Esophagus squamous epithelium (tissue), 5 donors: ENCODE results near the gene PPP2R1B. TPM values are rescaled to one million over a fixed set of nuclear protein-coding genes. Genes with fewer than 3 reads are reported as not detected.

Source experiments
- DNase-seq: peaks from one replicate; lab custom pipeline; 2025; lab: John Stamatoyannopoulos, UW
- H3K27ac ChIP-seq, 4 donors: fragments of 200-600 bp; sonication (generic); one replicate each; pipeline ENCODE4 v1.5.1; 2016 to 2019; ENCODE audit warnings: mild to moderate bottlenecking in 1 of 4
- H3K27me3 ChIP-seq, 4 donors: fragments of 200-600 bp; sonication (generic); 1 replicate in 3 of 4; 2 replicates in 1 of 4; pipeline versions ENCODE4 v1.5.1 to v1.6.0; 2017 to 2021; ENCODE audit warnings: antibody characterized with exemption in 1 of 4
- H3K36me3 ChIP-seq, 3 donors: fragments of 200-600 bp; sonication (generic); one replicate each; pipeline ENCODE4 v1.5.1; 2016 to 2019
- H3K4me1 ChIP-seq, 3 donors: fragments of 200-600 bp; sonication (generic); one replicate each; pipeline ENCODE4 v1.5.1; 2017 to 2019
- H3K4me3 ChIP-seq, 4 donors: fragments of 200-600 bp; sonication (generic); 1 replicate in 3 of 4; 2 replicates in 1 of 4; pipeline ENCODE4 v1.5.1; 2016 to 2019; ENCODE audit warnings: mild to moderate bottlenecking in 2 of 4, moderate library complexity in 1 of 4
- H3K9me3 ChIP-seq, 3 donors: fragments of 200-600 bp; sonication (generic); one replicate each; pipeline ENCODE4 v1.5.1; 2016 to 2019
- POLR2A ChIP-seq, 4 donors: fragments of 450-650 bp; IDR thresholded peaks; one replicate each; pipeline ENCODE4 v1.6.1; 2017; ENCODE audit warnings: antibody characterized with exemption in 4 of 4, mild to moderate bottlenecking in 4 of 4, moderate library complexity in 3 of 4
- WGBS, 2 donors: methylation state at CpG; one replicate each; pipeline ENCODE4 v1.1.5; 2018; 5-methylcytosine and 5-hydroxymethylcytosine counted together
- intact Hi-C: fragments of 100-400 bp; cut with DNase I; formaldehyde crosslinking; loops from one replicate; pipeline ENCODE4 v1.15.0; 2022
- total RNA-seq, 4 donors: library from RNA; depleted of rRNA; stranded (reverse); fragments of >200 nt; gene quantifications; one replicate each; pipeline ENCODE4 v1.1.0, GENCODE V29; 2016
- TF ChIP-seq, protein P1 (sequence below), 6 experiments: fragments of 450-650 bp in 4 of 6; fragments of 200-600 bp in 2 of 6; sonication (generic) in 2 of 6; IDR thresholded peaks; one replicate each; pipeline ENCODE4 v1.5.1; 2016 to 2019; ENCODE audit warnings: antibody characterized with exemption in 6 of 6, mild to moderate bottlenecking in 4 of 6, moderate library complexity in 4 of 6
- donor health status: DM: yes; HTN: yes; CAD: no.

The PPP2R1B gene
- total RNA-seq, 4 donors from 2014 or later: 17.6 to 39.7 (median 27.7) TPM

DNA sequence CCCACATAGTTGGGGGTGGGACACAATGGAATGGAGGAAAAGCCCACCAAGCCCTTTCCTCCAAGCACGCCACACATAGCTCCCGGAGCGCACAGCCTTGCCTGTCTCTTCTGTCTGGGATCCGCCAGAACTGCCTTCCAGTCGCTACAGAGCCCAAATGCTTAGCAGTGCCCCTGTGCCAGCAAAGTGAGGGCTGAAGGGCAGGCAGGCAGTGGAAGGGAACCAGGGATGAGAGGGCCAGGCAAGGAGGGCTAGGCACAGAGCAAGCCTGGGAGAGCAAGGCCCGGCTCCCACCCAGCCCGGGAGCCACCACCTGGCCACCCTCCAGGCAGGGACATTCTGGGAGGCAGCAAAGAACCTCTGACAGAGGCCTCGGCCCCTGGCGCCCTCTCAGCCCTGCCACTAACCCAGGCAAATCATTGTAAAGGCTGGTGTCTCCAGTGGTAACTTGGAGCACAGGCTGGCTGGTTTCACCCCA, 32.5 kb downstream of the PPP2R1B start:
- Histone ChIP-seq H3K27ac (peak overlapping the region; percentile 85 to 98 (median 92)), H3K4me1 (peaks cover 57 to 99% (median 92%) of the 10 kb centered on the region in 3 donors), H3K27me3 (no peaks in the 10 kb centered on the region), H3K36me3 (peaks cover 0 to 12% (median 0%) of the 10 kb centered on the region in 3 donors), H3K4me3 (no peak overlapping the region), H3K9me3 (no peaks in the 10 kb centered on the region)
- no peak for TF ChIP-seq POLR2A (IDR thresholded peaks at IDR 0.05)
- TF ChIP-seq, protein P1, sequence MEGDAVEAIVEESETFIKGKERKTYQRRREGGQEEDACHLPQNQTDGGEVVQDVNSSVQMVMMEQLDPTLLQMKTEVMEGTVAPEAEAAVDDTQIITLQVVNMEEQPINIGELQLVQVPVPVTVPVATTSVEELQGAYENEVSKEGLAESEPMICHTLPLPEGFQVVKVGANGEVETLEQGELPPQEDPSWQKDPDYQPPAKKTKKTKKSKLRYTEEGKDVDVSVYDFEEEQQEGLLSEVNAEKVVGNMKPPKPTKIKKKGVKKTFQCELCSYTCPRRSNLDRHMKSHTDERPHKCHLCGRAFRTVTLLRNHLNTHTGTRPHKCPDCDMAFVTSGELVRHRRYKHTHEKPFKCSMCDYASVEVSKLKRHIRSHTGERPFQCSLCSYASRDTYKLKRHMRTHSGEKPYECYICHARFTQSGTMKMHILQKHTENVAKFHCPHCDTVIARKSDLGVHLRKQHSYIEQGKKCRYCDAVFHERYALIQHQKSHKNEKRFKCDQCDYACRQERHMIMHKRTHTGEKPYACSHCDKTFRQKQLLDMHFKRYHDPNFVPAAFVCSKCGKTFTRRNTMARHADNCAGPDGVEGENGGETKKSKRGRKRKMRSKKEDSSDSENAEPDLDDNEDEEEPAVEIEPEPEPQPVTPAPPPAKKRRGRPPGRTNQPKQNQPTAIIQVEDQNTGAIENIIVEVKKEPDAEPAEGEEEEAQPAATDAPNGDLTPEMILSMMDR (IDR thresholded peaks at IDR 0.05): no peak
- intact Hi-C loops: no loop called here
- DNase-seq: no peak
- WGBS, 2 donors: 27 to 40% methylated on average over 1 to 4 of the region's 9 CpGs

DNA sequence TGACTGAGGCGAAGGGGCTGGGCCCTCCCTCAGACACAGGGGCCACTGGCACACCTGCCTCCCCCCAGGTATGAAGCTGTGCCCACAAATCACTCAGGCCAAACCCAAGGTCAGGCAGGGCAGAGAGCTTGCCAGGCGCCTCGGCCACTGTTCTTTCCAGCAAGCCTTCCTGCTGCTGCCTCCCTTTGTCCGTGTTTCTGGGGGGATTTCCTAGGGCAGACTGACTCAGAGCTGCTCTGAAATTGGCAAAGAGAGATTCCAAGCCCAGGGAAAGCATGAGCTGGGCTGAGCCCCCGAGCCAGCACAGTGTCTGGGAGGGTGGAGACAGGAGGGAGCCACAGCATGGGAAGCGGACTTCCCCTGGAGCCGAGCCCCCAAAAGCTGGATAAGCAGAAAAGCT, 33.2 kb downstream of the PPP2R1B start:
- no peaks in the 10 kb centered on the region for H3K9me3 ChIP-seq
- intact Hi-C loops: no loop called here
- 0 to 25% methylated on average over 1 to 3 of the region's 7 CpGs for WGBS, 2 donors
- H3K4me1 ChIP-seq: peaks cover 57 to 93% (median 85%) of the 10 kb centered on the region in 3 donors
- no peaks in the 10 kb centered on the region for H3K27me3 ChIP-seq
- peak in 1 of 4 donors; percentile 39 for TF ChIP-seq POLR2A (IDR thresholded peaks at IDR 0.05)
- TF ChIP-seq, protein P1 (IDR thresholded peaks at IDR 0.05): no peak
- H3K4me3 ChIP-seq: no peak overlapping the region
- DNase-seq: no peak
- H3K36me3 ChIP-seq: peaks cover 0 to 12% (median 0%) of the 10 kb centered on the region in 3 donors
- peak overlapping the region; percentile 85 to 98 (median 92) for H3K27ac ChIP-seq

DNA sequence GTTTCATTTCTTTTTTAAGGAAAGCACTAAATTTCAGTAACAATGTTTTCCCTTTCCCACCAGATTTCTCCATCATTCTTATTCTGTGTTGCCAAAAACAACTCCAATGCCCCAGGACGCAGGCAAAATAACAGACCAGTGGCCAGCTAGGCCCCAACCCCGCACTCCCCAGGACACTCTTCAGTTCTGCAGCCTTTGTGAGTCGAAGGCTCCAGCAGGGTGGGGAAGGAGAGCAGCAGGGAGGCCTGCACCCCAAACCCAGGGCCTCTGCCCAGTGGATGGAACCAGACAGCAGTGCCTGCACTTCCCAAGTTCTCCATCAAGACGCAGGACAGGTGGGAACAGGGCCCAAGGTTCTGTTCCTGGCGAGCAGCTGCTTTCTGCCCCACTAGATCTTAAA, 34.4 kb downstream of the PPP2R1B start:
- intact Hi-C loops: no loop called here
- no peak for DNase-seq
- WGBS, 2 donors: 87 to 100% methylated on average over 2 to 5 of the region's 5 CpGs
- H3K27ac ChIP-seq: peak overlapping the region; percentile 85 to 98 (median 92)
- no peak for TF ChIP-seq POLR2A (IDR thresholded peaks at IDR 0.05)
- TF ChIP-seq, protein P1 (IDR thresholded peaks at IDR 0.05): no peak
- peaks cover 49 to 81% (median 73%) of the 10 kb centered on the region in 3 donors for H3K4me1 ChIP-seq
- no peaks in the 10 kb centered on the region for H3K9me3 ChIP-seq
- H3K36me3 ChIP-seq: peaks cover 0 to 17% (median 0%) of the 10 kb centered on the region in 3 donors
- no peak overlapping the region for H3K4me3 ChIP-seq
- H3K27me3 ChIP-seq: no peaks in the 10 kb centered on the region

- Histone ChIP-seq H3K36me3 (peaks cover 0 to 24% (median 4%) of the 10 kb centered on the region in 3 donors), H3K4me1 (peaks cover 42 to 73% (median 66%) of the 10 kb centered on the region in 3 donors), H3K4me3 (no peak overlapping the region), H3K27me3 (no peaks in the 10 kb centered on the region), H3K27ac (peak overlapping the region; percentile 85 to 98 (median 92)), H3K9me3 (no peaks in the 10 kb centered on the region)
- TF ChIP-seq, protein P1 (IDR thresholded peaks at IDR 0.05): no peak
- no peak for TF ChIP-seq POLR2A (IDR thresholded peaks at IDR 0.05)
- no peak for DNase-seq
- WGBS, 2 donors: 42 to 62% methylated on average over 8 to 9 of the region's 22 CpGs
- intact Hi-C loops: no loop called here
Measured at GRCh38 chr11:111730871-111731591, 35.2 kb downstream of the PPP2R1B start.

GRCh38 chr11:111729831-111730311, 36.3 kb downstream of the PPP2R1B start:
- peaks cover 31 to 61% (median 56%) of the 10 kb centered on the region in 3 donors for H3K4me1 ChIP-seq
- no peaks in the 10 kb centered on the region for H3K9me3 ChIP-seq
- peaks cover 3 to 36% (median 11%) of the 10 kb centered on the region in 3 donors for H3K36me3 ChIP-seq
- intact Hi-C loops: no loop called here
- DNase-seq: no peak
- peak overlapping the region in 3 of 4 donors; percentile 76 to 94 (median 91) for H3K27ac ChIP-seq
- 48 to 63% methylated on average over 4 to 9 of the region's 9 CpGs for WGBS, 2 donors
- TF ChIP-seq POLR2A (IDR thresholded peaks at IDR 0.05): no peak
- TF ChIP-seq, protein P1 (IDR thresholded peaks at IDR 0.05): no peak
- H3K4me3 ChIP-seq: no peak overlapping the region
- no peaks in the 10 kb centered on the region for H3K27me3 ChIP-seq
